ENCODE results near the gene WAC.

WAC gene

DNA sequence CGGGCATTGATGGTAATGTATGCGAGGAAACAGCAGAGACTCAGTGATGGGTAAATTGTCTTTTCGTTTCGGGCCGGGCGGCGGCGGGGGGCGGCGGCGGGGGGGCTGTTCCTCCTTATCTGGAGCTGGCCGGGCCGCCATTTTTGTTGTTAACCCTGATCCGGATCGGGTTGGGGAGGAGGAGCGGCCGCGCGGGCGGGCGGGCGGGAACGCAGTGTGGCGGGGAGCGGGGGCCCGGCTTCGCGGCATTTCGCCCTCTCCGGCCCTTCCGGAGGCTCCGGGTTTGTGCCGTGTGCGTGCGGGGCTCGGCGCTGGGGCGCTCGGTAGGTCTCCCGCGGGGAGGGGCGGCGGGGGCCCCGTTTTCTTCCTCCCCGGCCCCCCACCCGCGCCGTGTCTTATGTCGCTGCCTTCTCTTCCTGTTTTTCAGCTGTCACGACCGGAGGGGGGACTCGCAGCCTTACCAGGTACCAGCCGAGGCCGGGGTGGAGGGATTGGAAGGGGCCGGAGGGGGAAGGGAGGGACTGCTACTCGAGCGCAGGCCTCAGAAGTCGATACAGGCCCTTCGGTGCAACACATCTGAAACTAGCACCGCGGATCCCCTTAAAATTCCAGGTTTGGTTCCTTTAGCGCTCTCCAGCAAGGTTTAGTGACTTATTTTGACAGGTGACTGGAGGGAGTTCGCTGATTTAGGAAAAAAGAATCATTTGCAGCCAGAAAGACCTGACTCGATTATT, 820 bp downstream of the WAC start:
- DNase-seq: peak; percentile 60

DNA sequence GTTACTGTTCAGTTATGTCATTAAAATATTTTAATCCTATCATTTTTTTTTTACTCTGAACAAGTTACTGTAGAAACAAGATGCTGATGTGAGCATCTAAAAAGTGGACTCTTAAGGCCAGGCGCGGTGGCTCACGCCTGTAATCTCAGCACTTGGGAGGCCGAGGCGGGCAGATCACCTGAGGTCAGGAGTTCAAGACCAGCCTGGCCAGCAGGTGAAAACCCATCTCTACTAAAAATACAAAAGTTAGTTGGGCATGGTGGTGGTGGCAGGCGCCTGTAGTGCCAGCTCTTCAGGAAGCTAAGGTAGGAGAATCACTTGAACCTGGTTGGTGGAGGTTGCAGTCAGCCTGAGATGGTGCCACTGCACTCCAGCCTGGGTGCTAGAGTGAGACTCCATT, 2.9 kb downstream of the WAC start:
- DNase-seq: no peak

DNA sequence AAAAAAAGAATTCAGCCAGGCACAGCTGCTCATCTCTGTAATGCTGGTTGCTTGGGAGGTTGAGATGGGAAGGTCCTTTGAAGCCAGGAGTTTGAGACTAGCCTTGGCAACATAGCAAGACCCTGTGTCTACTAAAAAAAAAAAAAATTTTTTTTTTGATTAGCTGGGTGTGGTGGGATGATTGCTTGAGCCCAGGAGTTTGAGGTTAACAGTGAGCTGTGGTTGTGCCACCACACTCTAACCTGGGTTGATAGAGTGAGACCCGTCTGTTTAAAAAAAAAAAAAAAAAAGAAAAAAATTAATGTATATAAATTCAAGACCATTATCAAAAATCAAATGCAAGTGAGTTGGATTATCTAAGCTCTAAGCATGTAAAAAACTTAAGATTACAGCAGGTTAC, 5.7 kb downstream of the WAC start:
- DNase-seq: no peak

DNA sequence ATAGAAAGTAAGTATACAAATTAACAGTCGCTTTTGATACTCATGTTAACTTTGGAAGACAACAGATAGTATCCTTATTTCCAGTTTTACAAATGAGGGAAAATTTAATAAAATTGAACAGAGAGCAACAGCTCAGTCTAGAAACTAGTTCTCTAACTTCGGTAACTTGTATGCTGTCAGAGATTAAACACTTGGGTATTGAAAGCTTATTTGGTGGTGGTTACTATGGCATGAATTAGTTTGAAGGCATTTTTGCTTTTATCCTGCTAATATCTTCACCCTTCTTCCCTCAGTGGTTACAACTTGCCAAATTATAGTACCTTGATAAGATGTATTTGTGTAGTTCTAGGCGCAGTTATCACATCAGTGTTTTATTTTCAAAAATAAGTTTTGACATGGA, 7.2 kb downstream of the WAC start:
- DNase-seq: no peak

DNA sequence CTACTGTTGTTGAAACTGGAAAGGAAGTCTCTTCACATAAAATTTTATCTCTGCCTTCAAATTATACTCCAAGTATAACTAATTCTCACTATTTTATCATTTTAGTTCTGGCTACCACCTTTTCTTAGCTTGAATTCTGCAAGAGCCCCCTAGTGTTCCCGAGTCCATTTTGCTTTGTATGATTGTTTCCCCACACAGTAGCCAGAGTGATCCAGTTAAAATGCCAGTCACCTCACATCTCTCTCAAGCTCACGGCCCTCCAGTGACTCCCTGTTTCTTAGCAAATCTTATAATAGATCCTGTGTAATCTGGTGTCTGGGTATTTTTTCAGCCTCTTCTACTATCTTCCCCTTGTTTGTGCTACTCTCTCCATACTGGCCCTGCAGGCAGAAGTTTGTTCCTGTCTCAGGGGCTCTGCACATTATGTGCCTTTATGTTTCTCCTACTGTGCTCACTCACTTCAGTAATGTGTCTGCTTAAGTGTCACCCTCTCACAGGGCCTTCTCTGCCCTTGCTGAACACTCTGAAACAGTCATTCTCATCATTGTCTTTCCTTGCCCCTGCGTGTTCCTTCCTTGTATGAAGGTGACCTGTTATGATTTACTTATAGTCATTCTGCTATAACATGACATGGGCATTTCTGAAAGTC, 8.9 kb downstream of the WAC start:
- no peak for DNase-seq

DNA sequence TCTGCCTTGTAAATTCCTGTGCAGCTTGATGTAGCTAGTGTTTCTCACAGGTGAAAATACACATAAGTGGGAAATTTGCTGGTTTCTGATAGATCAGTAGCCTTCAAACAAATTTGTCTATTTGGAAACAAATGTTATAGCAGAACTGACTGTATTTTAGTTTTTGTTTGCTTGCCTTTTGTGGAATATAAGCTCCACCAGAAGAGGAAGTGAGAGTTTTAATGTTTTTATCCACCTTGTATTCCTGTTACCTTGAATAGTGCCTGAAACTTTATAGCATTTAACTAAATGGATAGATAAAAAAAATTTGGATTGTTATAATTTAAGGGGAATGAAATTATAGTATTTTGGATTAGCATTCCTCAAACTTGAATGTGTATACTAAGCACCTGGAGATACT, 9.8 kb downstream of the WAC start:
- no peak for DNase-seq

DNA sequence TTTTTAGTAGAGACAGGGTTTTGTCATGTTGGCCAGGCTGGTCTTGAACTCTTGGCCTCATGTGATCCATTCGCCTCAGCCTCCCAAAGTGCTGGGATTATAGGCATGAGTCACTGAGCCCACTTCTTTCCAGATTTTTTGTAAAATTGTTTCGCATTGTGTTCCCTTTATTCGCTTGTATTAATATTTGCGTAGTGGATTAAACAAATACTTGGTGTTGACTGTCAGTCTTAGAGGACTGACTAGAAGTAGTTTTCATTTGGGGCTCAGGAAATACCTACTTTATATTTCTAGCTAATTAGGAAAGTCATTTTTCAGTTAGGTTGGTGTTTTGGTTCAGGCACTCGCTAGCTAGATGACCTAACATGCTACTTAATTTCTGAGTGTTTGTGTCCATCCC, 11.1 kb downstream of the WAC start:
- no peak for DNase-seq

DNA sequence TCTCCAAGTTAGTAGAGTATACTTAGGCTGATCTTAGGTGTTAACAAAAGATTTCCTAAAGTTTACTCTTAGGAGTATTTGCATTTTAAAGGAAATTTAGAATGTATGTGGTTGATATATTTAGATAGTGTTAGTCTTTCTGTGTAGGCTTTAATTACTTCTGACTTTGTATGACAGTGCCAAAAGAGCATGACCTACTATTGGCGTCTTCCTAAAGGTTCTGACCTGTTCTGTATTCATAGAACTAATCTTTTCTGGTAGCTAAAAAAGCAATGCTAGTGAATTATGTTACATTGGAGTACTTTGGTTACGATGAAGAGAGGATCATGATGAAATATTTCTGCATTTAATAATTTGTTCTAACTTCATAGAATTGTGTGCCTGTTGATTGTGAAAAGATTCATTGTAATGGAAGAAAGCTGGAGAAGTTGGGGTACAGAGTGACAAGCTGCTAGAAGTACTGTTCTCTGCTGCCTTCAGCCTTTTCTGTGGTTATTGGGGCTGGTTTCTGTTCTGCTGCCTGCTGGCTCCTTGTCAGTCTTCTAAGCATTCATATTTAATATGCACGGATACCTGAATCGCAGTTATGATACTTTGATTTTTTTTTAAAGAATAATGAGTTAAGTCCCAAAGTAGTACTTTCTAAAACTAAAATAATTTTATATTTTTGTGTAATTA, 13.2 kb downstream of the WAC start:
- no peak for DNase-seq

DNA sequence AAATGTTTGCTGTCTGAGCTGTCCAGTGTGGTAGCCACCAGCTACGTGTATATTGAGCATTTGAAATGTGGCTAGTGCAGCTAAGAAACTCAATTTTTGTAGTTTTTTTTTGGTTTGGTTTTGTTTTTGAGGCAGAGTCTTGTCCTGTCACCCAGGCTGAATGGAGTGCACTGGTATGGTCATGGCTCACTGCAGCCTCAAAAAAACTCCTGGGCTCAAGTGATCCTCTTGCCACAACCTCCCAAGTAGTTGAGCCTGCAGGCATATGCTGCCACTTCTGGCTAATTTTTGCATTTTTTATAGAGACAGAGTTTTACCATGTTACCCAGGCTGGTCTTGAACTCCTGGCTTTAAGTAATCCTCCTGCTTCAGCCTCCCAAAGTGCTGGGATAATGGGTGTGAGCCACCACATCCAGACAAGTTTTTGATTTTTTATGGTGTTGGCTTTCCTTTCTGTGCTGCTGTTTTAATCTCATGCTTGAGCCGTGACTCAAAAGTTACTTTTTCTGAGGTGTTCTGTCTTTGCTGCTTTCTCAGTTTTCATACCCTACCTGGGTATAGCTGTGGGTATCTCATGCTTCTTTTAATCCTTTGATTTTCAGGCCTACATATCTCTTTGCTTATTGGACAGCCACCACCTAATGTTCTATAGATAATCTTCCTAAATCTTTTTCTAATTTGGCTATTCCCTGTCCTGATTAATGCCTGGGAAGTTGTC, 16.0 kb downstream of the WAC start:
- DNase-seq: no peak

DNA sequence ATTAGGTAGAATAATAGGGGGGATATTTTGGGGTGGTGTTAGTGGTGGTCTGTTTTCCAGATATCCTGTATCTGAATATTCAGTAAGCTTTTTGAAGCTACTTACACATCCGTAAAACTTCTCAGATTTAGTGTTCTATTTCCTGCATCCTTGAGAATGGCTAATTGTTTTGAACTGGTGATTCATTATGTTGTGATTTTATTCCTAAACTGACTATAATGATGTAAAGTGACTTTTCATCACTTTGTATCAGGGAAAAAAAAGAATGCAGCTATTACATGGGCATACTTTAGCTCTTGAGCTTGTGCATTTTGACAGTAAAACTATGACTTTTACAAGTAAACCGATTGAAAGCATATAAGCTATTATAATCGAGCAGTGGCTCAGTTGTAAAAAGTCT, 18.2 kb downstream of the WAC start:
- DNase-seq: no peak

DNA sequence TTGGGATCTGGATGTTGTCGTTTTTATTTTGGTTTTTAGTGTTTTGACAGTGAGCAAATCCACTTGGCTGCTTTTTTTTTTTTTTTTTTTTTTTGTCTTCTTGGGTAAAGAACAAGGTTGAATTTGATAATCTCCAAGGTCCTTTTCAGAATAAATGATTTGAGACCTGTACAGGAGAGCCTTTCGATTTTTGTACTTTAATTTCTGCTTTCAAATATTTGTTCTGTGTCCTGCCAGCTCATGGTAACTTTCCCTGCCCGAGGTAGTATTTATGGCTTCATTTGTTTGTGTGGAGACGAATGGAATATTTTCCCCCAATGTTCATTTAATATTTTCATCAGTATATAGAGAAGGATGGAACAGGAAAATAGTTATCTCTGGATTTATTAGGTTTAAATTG, 19.9 kb downstream of the WAC start:
- no peak for DNase-seq

DNA sequence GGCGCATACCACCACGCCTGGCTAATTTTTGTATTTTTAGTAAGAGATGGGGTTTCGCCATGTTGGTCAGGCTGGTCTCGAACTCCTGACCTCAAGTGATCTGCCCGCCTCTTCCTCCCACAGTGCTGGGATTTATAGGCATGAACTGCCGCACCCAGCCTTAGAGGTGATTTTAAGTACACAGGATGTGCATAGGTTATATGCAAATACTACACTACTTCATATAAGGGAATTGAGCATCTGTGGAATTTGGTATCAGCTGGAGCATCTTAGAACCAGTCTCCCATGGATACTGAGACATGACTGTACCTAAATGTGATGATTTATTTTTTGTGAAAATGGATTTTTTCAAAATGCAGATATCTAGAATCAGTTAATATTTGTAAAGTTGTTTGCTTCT, 21.1 kb downstream of the WAC start:
- no peak for DNase-seq

DNA sequence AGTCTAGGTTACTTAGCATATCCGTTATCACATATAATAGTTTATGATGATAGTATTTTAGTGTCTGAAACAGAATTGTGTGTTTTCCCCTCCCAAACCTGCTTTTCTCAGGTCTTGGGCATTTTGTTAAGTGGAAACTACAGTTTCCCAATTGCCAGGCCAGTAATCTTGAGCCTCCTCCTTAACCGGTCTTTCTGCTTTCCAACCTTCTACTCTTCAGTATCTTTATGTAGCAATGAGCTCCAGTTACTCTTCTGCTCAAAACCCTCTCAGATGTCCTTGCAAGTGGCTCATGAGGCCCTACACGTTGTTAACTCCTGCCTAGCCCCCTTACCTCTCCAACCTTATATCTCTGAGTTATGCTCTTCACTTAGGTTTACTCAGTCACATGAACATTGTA, 22.0 kb downstream of the WAC start:
- no peak for DNase-seq

DNA sequence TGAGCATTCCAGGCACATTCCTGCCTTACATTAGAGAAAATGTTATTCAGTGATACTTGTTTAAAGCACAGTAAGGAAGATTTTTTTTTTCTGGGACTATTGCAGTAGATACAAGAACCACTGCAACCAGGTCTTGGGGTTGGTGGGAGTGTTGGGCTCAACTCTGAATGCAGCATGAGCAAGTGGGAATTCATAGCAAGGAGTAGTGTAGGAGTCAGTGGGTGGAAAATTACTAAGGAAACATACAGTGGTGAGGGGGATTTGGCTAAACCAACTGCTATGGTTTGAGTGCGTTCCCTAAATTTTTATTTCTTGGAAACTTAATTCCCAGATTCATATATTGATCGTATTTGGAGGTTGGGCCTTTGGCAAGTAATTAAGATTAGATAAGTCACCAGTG, 22.4 kb downstream of the WAC start:
- no peak for DNase-seq

DNA sequence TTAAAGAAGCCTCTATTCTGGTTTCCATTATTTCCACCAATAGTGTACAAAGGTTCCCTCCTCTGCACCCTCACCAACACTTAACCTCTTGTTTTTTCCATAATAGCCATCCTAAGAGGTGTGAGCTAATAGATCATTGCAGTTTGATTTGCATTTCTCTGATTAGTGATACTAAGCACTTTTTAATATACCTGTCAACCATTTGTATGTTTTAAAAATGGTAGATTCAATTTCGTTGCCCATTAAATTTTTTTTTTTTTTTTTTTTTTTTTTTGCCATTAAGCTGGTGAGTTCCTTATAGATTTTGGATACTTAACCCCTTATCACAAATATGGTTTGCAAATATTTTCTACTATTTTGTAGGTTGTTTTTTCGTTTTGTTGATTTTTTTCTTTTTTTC, 23.2 kb downstream of the WAC start:
- DNase-seq: no peak

DNA sequence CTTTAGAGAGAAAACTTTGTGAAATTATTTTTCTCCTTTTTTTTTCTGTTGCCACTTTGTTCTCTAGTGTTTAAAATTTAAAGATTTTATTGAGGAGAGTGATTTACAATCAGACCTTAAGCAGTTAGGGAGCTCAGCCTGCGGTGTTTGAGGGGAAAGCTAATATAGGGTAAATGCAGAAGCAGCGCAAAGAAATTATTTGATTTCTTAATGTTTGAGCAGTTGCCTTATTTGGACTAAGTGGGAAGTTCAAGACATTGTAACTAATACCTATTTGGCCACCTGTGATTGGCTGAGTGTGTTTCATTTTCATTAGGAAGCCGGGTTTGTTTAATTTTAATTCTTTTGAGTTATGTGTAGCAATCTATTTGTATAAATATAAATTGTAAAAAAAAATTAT, 25.3 kb downstream of the WAC start:
- no peak for DNase-seq

DNA sequence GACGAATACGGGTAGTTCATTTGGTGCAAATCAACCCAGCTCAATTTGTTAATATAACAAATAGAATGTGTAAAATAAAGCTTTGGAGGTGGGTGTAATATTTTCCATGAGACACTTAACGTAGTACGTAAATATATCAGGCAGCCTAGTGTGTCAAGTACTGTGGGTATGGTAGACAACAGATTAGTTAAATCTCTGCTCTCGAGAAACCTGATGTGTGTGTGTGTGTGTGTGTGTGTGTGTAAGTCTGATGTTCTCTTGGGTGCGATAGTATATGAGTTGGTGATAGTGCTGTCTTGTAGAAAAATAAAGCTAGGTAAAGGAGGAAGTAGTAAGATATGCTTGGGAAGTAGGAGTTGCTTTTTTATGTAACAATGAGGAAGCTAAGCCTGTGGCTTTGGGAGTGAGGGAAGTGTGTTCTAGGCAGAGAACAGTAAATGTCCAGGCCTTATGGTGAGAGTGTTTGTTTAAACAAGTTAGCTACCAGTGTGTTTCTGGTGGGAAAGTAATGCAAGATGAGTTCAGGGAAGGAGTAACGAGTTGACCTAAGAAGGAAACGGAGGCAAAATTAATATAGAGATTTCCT, 26.1 kb downstream of the WAC start:
- DNase-seq: no peak

DNA sequence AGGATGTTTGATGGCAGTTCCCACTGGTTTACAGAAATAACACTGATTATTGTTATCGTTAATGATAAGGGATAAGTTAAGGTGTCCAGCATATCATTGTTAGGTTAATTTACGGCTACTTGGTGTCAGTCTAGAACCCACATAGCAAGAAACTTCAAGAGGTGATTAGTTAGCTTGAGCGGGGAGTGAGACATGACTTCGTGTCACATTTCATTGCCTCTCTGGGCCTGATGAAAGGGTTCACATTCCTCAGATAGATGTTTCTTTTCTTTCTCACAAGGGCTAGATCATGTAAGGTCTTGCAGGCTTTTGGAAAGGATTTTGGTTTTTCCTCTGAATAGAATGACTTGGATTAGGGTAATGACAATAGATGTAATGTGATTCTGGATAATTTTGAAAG, 26.7 kb downstream of the WAC start:
- DNase-seq: no peak

DNA sequence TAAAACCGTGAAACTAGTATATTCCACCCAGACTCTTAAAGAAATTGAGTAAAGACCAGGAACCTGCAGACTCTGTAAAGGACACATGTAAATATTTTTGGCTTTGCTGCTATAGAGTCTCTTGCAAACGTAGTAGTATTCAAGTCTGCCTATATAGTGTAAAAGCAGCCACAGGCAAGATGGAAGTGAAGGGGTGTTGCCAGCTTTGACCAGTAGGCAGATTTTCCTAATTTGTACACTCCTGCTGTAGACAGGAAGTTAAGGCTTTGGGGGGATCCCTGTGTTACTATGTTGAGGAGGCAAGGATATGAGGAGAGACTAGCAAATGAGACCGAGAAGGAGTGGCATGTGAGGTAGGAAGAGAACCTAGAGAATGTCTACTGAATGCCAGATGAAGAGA, 27.7 kb downstream of the WAC start:
- DNase-seq: no peak

DNA sequence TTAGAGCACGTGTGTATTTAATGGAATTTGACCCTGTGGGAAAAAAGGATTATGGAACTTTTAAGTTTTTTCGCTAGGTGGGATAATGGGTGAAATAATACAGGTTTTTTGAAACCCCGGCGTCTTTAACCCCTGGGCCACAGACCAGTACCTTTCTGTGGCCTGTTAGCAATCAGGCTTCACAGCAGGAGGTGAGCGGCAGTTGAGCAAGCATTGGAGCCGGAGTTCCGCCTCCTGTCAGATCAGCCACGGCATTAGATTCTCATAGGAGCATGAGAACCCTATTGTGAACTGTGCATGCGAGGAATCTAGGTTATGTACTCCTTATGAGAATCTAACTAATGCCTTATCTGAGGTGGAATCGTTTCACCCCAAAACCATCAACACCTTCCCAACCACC, 28.6 kb downstream of the WAC start:
- DNase-seq: no peak

DNA sequence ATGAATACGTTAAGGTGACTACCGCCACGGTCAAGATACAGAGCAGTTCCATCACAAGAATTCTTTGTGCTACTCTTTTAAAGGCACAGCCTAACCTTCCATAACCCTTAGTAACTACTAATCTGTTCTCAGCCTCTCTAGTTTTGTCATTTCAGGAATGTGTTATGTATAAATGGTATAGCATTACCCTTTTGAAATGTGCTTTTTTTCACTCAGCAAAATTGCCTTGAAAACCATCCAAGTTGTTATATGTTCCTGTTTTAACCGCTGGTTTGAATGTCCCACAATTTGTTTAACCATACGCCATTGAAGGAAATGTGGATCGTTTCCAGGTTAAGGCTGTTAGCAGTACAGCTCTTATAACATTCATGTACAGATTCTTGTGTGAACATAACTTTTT, 32.0 kb downstream of the WAC start:
- no peak for DNase-seq

DNA sequence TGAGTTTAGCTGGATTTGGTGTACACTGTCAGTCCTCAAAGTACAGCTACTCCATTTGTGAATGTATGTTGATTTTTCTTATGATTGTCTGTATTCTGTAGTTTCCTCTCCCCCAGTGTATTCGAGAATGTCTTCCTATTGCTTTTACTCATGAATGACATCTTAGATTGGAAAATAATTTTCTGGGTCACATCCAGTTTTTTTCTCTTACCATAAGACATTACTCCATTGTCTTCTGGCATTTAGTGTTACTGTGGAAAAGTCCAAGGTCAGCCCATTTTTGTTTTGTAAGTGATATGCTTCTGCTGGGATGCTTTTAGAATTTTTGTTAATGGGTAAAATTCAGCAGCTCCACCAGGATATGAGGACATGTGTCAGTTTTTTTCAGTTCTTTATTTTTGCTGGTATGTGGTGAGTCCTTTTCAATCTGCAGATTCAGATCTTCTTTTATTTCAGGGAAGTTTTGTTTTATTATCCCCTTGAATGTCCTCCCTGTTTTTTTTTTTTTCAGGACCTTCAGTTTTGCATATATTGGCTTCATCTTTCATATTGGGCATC, 33.6 kb downstream of the WAC start:
- DNase-seq: peak; percentile 5

DNA sequence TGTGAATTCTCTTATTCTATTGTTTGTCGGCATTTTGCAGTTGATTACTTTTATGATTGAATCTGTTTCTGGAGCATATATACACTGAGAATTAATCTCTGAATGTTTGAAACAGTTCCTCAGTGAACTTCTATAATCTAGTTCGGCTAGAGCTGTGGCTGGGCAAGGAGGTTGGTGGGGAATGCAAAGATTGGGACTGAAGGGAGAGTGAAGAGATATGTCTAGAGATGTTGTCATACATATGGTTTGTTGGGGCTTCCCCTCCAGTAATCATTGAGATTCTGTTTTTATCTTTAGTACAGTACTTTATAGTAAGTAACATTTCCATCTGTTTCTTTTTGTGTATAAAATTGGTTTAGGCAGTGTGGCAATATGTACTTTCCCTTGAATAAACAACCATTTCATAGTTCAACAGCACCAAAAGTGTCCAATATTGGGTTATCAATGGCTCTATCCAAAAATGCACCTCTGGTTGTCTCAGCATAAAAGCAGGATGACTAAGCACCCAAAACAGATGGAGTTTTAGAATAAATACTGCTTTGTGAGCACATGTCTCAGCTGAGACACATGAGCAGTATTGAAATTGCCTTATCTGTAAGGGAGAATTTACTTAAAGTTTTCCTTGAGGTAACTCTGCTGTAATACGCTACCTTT, 36.7 kb downstream of the WAC start:
- no peak for DNase-seq

Data from RPMI8226 (cell line).